H1 (cell line): Measurements from ENCODE around the gene ZNF536. TPM values are rescaled to one million over a fixed set of nuclear protein-coding genes. Genes with fewer than 3 reads are reported as not detected.
A peak's percentile ranks its signal among the peaks of the same experiment; 100 is the strongest.

Experiments
- CTCF ChIA-PET: fragments of 300-600 bp; sonication (Branson Sonifier 250); formaldehyde crosslinking; loops from one replicate; lab custom pipeline; 2021; ENCODE audit not compliant: partially characterized antibody; lab: Charles Lee
- POLR2A ChIA-PET: fragments of 300-600 bp; sonication (Branson Sonifier 250); formaldehyde crosslinking; loops from one replicate; lab custom pipeline; 2021; ENCODE audit warnings: inconsistent platforms; ENCODE audit not compliant: partially characterized antibody; lab: Charles Lee
- DNase-seq, 2 experiments: peaks; one replicate each; pipeline versions ENCODE4 v3.0.0 to v3.0.0-alpha.2; 2010 to 2022; ENCODE audit warnings: low spot score in 2 of 2, low read depth in 1 of 2, mixed read lengths in 1 of 2
- FAIRE-seq: peaks from 2 replicates; lab custom pipeline; 2011; peaks lifted over from hg19 to GRCh38; lab: Jason Lieb, UNC
- H2AFZ ChIP-seq: 2 replicates; pipeline ENCODE4 v1.8.1; 2012; ENCODE audit warnings: low read length, inconsistent platforms
- H2AK5ac ChIP-seq: 2 replicates; pipeline ENCODE4 v1.6.1; 2013; ENCODE audit warnings: low read depth, low read length
- H2BK120ac ChIP-seq: replicated peaks from 2 replicates; pipeline ENCODE3; 2013; ENCODE audit warnings: low read depth, low read length, inconsistent platforms
- H2BK12ac ChIP-seq: 2 replicates; pipeline ENCODE4 v1.6.1; 2013; ENCODE audit warnings: low read depth, low read length
- H2BK15ac ChIP-seq: 2 replicates; pipeline ENCODE4 v1.6.1; 2013; ENCODE audit warnings: low read length
- H2BK20ac ChIP-seq: 2 replicates; pipeline ENCODE4 v1.6.1; 2013; ENCODE audit warnings: low read length
- H2BK5ac ChIP-seq: 2 replicates; pipeline ENCODE4 v1.6.1; 2013; ENCODE audit warnings: low read depth, low read length
- H3K14ac ChIP-seq: 2 replicates; pipeline ENCODE4 v1.6.1; 2013; ENCODE audit warnings: inconsistent platforms; ENCODE audit not compliant: insufficient read length
- H3K18ac ChIP-seq: 2 replicates; pipeline ENCODE4 v1.6.1; 2013; ENCODE audit warnings: low read length; ENCODE audit errors: extremely low read depth
- H3K23ac ChIP-seq: 2 replicates; pipeline ENCODE4 v1.6.1; 2013; ENCODE audit warnings: inconsistent platforms; ENCODE audit not compliant: insufficient read length
- H3K23me2 ChIP-seq: 2 replicates; pipeline ENCODE4 v1.6.1; 2013; ENCODE audit warnings: low read depth, low read length
- H3K27ac ChIP-seq: 2 replicates; pipeline ENCODE4 v1.6.1; 2011; ENCODE audit warnings: low read depth, low read length, inconsistent platforms
- H3K27me3 ChIP-seq, 4 experiments: replicated peaks in 1 of 4; 1 replicate in 1 of 4; 2 replicates in 3 of 4; pipeline versions ENCODE4 v1.6.1 to v1.8.1; 2011 to 2013; ENCODE audit warnings: low read length in 3 of 4, mild to moderate bottlenecking in 3 of 4, inconsistent platforms in 2 of 4, mixed read lengths in 2 of 4, moderate library complexity in 1 of 4; ENCODE audit not compliant: control insufficient read depth in 3 of 4, insufficient read depth in 3 of 4; ENCODE audit errors: extremely low read depth in 1 of 4
- H3K36me3 ChIP-seq, 4 experiments: 2 replicates each; pipeline versions ENCODE4 v1.6.1 to v1.8.1; 2011 to 2013; ENCODE audit warnings: mild to moderate bottlenecking in 4 of 4, low read length in 3 of 4, moderate library complexity in 2 of 4, control low read depth in 1 of 4, inconsistent platforms in 1 of 4; ENCODE audit not compliant: insufficient read depth in 4 of 4, control insufficient read depth in 2 of 4
- H3K4ac ChIP-seq: replicated peaks from 2 replicates; pipeline ENCODE3; 2013; ENCODE audit warnings: low read length, low read depth, mixed read lengths, inconsistent platforms; ENCODE audit not compliant: insufficient read length
- H3K4me1 ChIP-seq, 4 experiments: replicated peaks in 1 of 4; 1 replicate in 1 of 4; 2 replicates in 3 of 4; pipeline versions ENCODE4 v1.6.1 to v1.8.1; 2011 to 2013; ENCODE audit warnings: low read length in 3 of 4, inconsistent platforms in 2 of 4, mixed read lengths in 1 of 4; ENCODE audit not compliant: insufficient read depth in 4 of 4, control insufficient read depth in 3 of 4
- H3K4me2 ChIP-seq, 2 experiments: 2 replicates each; pipeline versions ENCODE4 v1.6.1 to v1.8.1; 2011 to 2013; ENCODE audit warnings: low read depth in 2 of 2, low read length in 2 of 2, control low read depth in 1 of 2, inconsistent platforms in 1 of 2, mild to moderate bottlenecking in 1 of 2; ENCODE audit not compliant: insufficient read depth in 1 of 2
- H3K4me3 ChIP-seq, 4 experiments: fragments of 200-600, 300-600 bp in 1 of 4; sonication (generic), shearing (Covaris generic), sonication (Bioruptor Twin) in 1 of 4; 2 replicates each; pipeline versions ENCODE4 v1.5.1 to v1.8.1; 2011 to 2016; ENCODE audit warnings: low read length in 4 of 4, low read depth in 3 of 4, control low read depth in 2 of 4, inconsistent platforms in 2 of 4, mild to moderate bottlenecking in 2 of 4, mixed read lengths in 1 of 4, moderate library complexity in 1 of 4; ENCODE audit not compliant: insufficient read depth in 2 of 4; ENCODE audit errors: extremely low read depth in 1 of 4
- H3K56ac ChIP-seq: replicated peaks from 2 replicates; pipeline ENCODE3; 2013; ENCODE audit warnings: low read depth, mild to moderate bottlenecking, mixed read lengths, low read length, inconsistent platforms; ENCODE audit not compliant: insufficient read length
- H3K79me1 ChIP-seq: 2 replicates; pipeline ENCODE4 v1.6.1; 2013; ENCODE audit warnings: low read depth, low read length, control low read depth
- H3K79me2 ChIP-seq, 2 experiments: 2 replicates each; pipeline versions ENCODE4 v1.6.1 to v1.8.1; 2012 to 2013; ENCODE audit warnings: low read length in 2 of 2, mild to moderate bottlenecking in 2 of 2, inconsistent platforms in 1 of 2; ENCODE audit not compliant: insufficient read depth in 2 of 2, control insufficient read depth in 1 of 2
- H3K9ac ChIP-seq, 4 experiments: replicated peaks in 1 of 4; 1 replicate in 1 of 4; 2 replicates in 3 of 4; pipeline versions ENCODE4 v1.6.1 to v1.8.1; 2011 to 2013; ENCODE audit warnings: low read depth in 3 of 4, low read length in 3 of 4, control low read depth in 2 of 4, mild to moderate bottlenecking in 2 of 4, moderate library complexity in 2 of 4, inconsistent platforms in 1 of 4; ENCODE audit errors: extremely low read depth in 1 of 4
- H3K9me3 ChIP-seq, 2 experiments: 2 replicates each; pipeline versions ENCODE4 v1.6.1 to v1.8.1; 2012 to 2013; ENCODE audit warnings: mild to moderate bottlenecking in 2 of 2, moderate library complexity in 2 of 2, control low read depth in 1 of 2, inconsistent platforms in 1 of 2, low read depth in 1 of 2, low read length in 1 of 2, mixed read lengths in 1 of 2; ENCODE audit not compliant: insufficient read depth in 2 of 2
- H4K20me1 ChIP-seq, 2 experiments: replicated peaks in 1 of 2; 2 replicates each; pipeline versions ENCODE3 to v1.8.1; 2011 to 2013; ENCODE audit warnings: inconsistent platforms in 2 of 2, low read length in 2 of 2, mild to moderate bottlenecking in 1 of 2; ENCODE audit not compliant: insufficient read depth in 2 of 2, control insufficient read depth in 1 of 2
- H4K5ac ChIP-seq: 2 replicates; pipeline ENCODE4 v1.6.1; 2013; ENCODE audit warnings: low read length, low read depth, mixed read lengths, inconsistent platforms; ENCODE audit not compliant: insufficient read length
- H4K8ac ChIP-seq: 2 replicates; pipeline ENCODE4 v1.8.0; 2013; ENCODE audit warnings: mild to moderate bottlenecking, moderate library complexity, low read length, inconsistent platforms; ENCODE audit not compliant: insufficient read depth; ENCODE audit errors: extremely low read depth
- H4K91ac ChIP-seq: replicated peaks from 2 replicates; pipeline ENCODE3; 2013; ENCODE audit warnings: low read length, mixed read lengths, inconsistent platforms; ENCODE audit not compliant: insufficient read length
- ASH2L ChIP-seq: fragments of 200-600, 300-600 bp; sonication (generic); IDR thresholded peaks from one replicate; pipeline ENCODE4 v1.7.1; 2017; ENCODE audit warnings: low read length
- FOSL1 ChIP-seq: IDR thresholded peaks from 2 replicates; pipeline ENCODE4 v1.6.1; 2011; ENCODE audit warnings: mild to moderate bottlenecking, low read depth, low read length, moderate library complexity; ENCODE audit not compliant: insufficient read depth
- JUN ChIP-seq: IDR thresholded peaks from 2 replicates; pipeline ENCODE4 v1.6.1; 2011; ENCODE audit warnings: low read depth, mild to moderate bottlenecking, improper control_type of control experiment, low read length
- RAD21 ChIP-seq, 2 experiments: IDR thresholded peaks in 1 of 2; conservative IDR thresholded peaks in 1 of 2; 2 replicates each; pipeline ENCODE4 v1.6.1; 2011; ENCODE audit warnings: low read depth in 2 of 2, low read length in 2 of 2, improper control_type of control experiment in 1 of 2, inconsistent platforms in 1 of 2, mild to moderate bottlenecking in 1 of 2, moderate library complexity in 1 of 2
- TEAD4 ChIP-seq: IDR thresholded peaks from 2 replicates; pipeline ENCODE4 v1.6.1; 2012; ENCODE audit warnings: low read depth, low read length, inconsistent platforms, mixed read lengths
- WGBS, 2 experiments: shearing (Covaris generic) in 1 of 2; methylation state at CpG; one replicate each; pipeline versions ENCODE4 v1.1.6 to v1.1.7; 2013 to 2015; ENCODE audit warnings: low lambda C conversion rate in 2 of 2, mixed read lengths in 2 of 2, inconsistent platforms in 1 of 2, low coverage in 1 of 2, missing lambda C conversion rate in 1 of 2; ENCODE audit not compliant: insufficient replicate concordance in 2 of 2, insufficient coverage in 1 of 2, insufficient read length in 1 of 2; ENCODE audit errors: extremely low coverage in 1 of 2, missing lambda C conversion rate in 1 of 2; 5-methylcytosine and 5-hydroxymethylcytosine counted together
- polyA plus RNA-seq, 7 experiments: library from polyadenylated mRNA; depleted of rRNA in 3 of 7; stranded (reverse) in 5 of 7; unstranded in 2 of 7; fragments of >200 nt in 5 of 7; fragments of 200-250 nt in 2 of 7; gene quantifications; 1 replicate in 5 of 7; 2 replicates in 1 of 7; 4 replicates in 1 of 7; pipeline versions ENCODE4 v1.2.1 to v1.2.3, GENCODE V29; 2011 to 2013; ENCODE audit warnings: missing spikeins in 2 of 7, mixed read lengths in 2 of 7
- total RNA-seq: library from RNA; stranded (reverse); fragmentation: NEBNext Ultra II Directional; extraction: Animal tissue kit (Norgen Biotek cat#: 25700); gene quantifications from 2 replicates; pipeline ENCODE4 v1.2.1, GENCODE V29; 2021
- TF ChIP-seq, protein P1 (sequence below): IDR thresholded peaks from 2 replicates; pipeline ENCODE4 v1.6.1; 2012; ENCODE audit warnings: inconsistent platforms
- TF ChIP-seq, protein P2 (sequence below), 3 experiments: IDR thresholded peaks; 1 replicate in 2 of 3; 2 replicates in 1 of 3; pipeline versions ENCODE4 v1.5.1 to v1.6.1; 2011; ENCODE audit warnings: low read length in 3 of 3, mild to moderate bottlenecking in 3 of 3, inconsistent platforms in 2 of 3, low read depth in 1 of 3, moderate library complexity in 1 of 3; ENCODE audit not compliant: insufficient read depth in 1 of 3; ENCODE audit errors: control extremely low read depth in 1 of 3

Gene ZNF536
- total and polyA plus RNA-seq, 2 of the 8 experiments (the other 6 are each of a cell fraction or from before 2014, with no cell fraction given): 0.09 to 0.11 TPM

DNA sequence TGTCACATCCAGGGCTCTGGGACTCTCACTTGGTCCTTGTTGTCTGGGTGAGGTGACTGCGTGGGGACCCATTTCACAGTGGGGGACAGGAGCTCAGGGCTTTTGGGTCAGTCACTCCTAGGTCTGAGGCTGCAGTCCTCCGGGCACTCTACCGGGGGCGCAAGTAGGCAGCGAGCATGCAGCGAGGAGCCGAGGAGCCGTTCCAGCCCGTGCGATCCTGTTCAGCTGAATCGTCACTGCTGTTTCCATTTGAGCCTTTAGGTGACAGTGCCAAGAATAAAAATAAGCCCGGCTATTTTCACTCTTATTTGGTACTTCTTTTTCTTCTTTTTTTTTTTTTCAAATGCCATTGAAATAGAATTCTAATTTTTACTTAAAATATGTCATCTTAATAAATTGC lies 126.5 kb downstream of the ZNF536 start:
- Histone ChIP-seq H2BK15ac (no peak overlapping the region), H4K8ac (no peak overlapping the region), H3K4me2 (no peak overlapping the region), H3K56ac (no peak overlapping the region), H3K23ac (no peak overlapping the region), H3K9ac (no peak overlapping the region), H2AK5ac (no peak overlapping the region), H4K5ac (no peak overlapping the region), H3K4me1 (peaks cover 0 to 6% (median 2%) of the 10 kb centered on the region in 4 experiments; a peak in 4 of 7 replicates), H3K36me3 (no peaks in the 10 kb centered on the region; a peak in 1 of 8 replicates), H3K27me3 (no peaks in the 10 kb centered on the region), H3K14ac (no peak overlapping the region), H2AFZ (no peak overlapping the region), H2BK5ac (no peak overlapping the region), H2BK120ac (no peak overlapping the region), H3K4ac (no peak overlapping the region), H2BK12ac (no peak overlapping the region), H4K91ac (no peak overlapping the region), H3K4me3 (no peak overlapping the region), H4K20me1 (no peaks in the 10 kb centered on the region), H2BK20ac (no peak overlapping the region), H3K27ac (no peak overlapping the region), H3K9me3 (no peaks in the 10 kb centered on the region), H3K23me2 (no peaks in the 10 kb centered on the region), H3K79me1 (no peaks in the 10 kb centered on the region), H3K18ac (no peak overlapping the region), H3K79me2 (no peaks in the 10 kb centered on the region)
- FAIRE-seq (no peak), DNase-seq (peak; percentile 13 to 81)
- ChIA-PET CTCF (interaction anchor here (0.6 to 2.8 kb wide), 30 partner anchors 9 to 812 kb away, joined by 3 to 9 read pairs (median 3); no protein-coding TSS in a partner anchor), POLR2A (no interaction called here)
- TF ChIP-seq FOSL1: no peak
- TF ChIP-seq, protein P1, sequence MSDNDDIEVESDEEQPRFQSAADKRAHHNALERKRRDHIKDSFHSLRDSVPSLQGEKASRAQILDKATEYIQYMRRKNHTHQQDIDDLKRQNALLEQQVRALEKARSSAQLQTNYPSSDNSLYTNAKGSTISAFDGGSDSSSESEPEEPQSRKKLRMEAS: 0 out of 2 replicates have a peak, but pooled peaks have one; percentile 12
- no peak for TF ChIP-seq JUN
- no peak for TF ChIP-seq TEAD4
- peak; percentile 69 to 80 for TF ChIP-seq RAD21 (IDR thresholded peaks at IDR 0.05 in 1 of 2, conservative IDR thresholded peaks at IDR 0.05 in 1 of 2; ENCODE audit: low read depth in 2 of 2, low read length in 2 of 2)
- TF ChIP-seq ASH2L: no peak
- TF ChIP-seq, protein P2, sequence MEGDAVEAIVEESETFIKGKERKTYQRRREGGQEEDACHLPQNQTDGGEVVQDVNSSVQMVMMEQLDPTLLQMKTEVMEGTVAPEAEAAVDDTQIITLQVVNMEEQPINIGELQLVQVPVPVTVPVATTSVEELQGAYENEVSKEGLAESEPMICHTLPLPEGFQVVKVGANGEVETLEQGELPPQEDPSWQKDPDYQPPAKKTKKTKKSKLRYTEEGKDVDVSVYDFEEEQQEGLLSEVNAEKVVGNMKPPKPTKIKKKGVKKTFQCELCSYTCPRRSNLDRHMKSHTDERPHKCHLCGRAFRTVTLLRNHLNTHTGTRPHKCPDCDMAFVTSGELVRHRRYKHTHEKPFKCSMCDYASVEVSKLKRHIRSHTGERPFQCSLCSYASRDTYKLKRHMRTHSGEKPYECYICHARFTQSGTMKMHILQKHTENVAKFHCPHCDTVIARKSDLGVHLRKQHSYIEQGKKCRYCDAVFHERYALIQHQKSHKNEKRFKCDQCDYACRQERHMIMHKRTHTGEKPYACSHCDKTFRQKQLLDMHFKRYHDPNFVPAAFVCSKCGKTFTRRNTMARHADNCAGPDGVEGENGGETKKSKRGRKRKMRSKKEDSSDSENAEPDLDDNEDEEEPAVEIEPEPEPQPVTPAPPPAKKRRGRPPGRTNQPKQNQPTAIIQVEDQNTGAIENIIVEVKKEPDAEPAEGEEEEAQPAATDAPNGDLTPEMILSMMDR (IDR thresholded peaks at IDR 0.05; ENCODE audit: control extremely low read depth in 1 of 3, insufficient read depth in 1 of 3, low read depth in 1 of 3, low read length in 3 of 3): peak; percentile 74 to 81 (median 74)
- WGBS, 2 experiments: 59% methylated on average over 12 of the region's 12 CpGs; no CpG with 5 or more reads in 1 of the 2 experiments
